ENCODE data around the gene SIM2.

Gene SIM2

GRCh38 chr21:36713746-36714145 is 14.8 kb downstream of the SIM2 start:
- DNase-seq (ENCODE audit: extremely low read depth in 1 of 2, low read depth in 1 of 2), result no peak

GRCh38 chr21:36716387-36716786 is 17.5 kb downstream of the SIM2 start:
- DNase-seq (ENCODE audit: extremely low read depth in 1 of 2, low read depth in 1 of 2), result no peak

DNA sequence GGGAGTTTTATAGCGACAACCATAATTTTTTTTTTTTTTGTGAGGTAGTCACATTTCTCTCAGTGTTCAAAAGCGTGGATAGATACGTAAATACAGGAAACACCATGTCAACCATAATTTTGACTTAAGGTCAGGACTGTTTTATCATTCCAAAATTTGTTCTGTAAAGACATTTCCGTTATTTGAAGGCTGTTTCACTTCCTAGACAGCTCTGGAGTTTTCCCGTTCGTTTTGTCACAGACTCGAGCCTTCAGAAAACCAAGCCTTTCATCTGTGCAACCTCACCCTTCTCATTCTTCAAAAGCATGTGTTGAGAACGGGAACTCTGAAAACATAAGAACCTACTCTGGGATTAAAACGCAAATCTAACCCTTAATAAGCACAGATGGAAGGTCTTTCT is 17.9 kb downstream of the SIM2 start:
- DNase-seq (ENCODE audit: extremely low read depth in 1 of 2, low read depth in 1 of 2), result no peak

DNA sequence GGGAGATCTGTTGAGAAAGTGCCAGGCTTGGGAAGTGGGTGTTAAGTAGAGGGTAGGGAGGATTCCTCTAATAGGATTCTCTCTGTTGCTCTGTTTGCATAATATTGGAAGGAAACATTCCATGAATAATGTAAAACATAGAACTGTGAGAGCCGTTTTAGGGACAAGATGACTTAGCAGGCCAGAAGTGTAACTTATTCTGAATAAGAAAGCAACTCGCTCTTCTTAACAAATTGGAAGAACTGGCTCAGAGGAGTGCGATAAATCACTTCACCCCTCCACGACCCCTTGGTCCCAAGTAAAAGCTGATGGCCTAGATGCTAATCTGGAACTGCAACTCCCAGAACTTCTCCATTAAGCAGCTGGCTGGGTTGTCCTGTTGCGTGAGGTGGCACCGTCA is 19.1 kb downstream of the SIM2 start:
- no peak for DNase-seq (ENCODE audit: extremely low read depth in 1 of 2, low read depth in 1 of 2)

- no peak for DNase-seq (ENCODE audit: extremely low read depth in 1 of 2, low read depth in 1 of 2)
Observed at GRCh38 chr21:36718951-36719501, 20.1 kb downstream of the SIM2 start.

DNA sequence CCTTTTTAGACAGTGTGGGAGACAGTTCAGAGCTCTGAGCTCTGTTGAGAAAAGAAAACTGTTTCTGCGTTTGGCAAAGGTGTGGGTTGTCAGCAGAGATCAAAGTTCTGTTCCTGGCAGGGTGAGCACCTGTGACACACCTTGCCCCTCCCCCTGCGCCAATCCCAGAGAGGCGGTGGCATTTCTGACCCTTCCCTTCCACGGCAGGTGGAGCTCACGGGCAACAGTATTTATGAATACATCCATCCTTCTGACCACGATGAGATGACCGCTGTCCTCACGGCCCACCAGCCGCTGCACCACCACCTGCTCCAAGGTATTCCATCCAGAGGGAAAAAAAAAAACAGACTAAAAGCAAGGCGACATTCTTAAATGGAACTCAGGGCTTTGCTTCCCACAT is 20.7 kb downstream of the SIM2 start:
- no peak for DNase-seq (ENCODE audit: extremely low read depth in 1 of 2, low read depth in 1 of 2)

GRCh38 chr21:36721817-36722216 is 22.9 kb downstream of the SIM2 start:
- no peak for DNase-seq (ENCODE audit: extremely low read depth in 1 of 2, low read depth in 1 of 2)

- no peak for DNase-seq (ENCODE audit: extremely low read depth in 1 of 2, low read depth in 1 of 2)
Observed at GRCh38 chr21:36722370-36723368, 23.8 kb downstream of the SIM2 start.

- no peak for DNase-seq (ENCODE audit: extremely low read depth in 1 of 2, low read depth in 1 of 2)
Observed at GRCh38 chr21:36723371-36723881, 24.5 kb downstream of the SIM2 start.

DNA sequence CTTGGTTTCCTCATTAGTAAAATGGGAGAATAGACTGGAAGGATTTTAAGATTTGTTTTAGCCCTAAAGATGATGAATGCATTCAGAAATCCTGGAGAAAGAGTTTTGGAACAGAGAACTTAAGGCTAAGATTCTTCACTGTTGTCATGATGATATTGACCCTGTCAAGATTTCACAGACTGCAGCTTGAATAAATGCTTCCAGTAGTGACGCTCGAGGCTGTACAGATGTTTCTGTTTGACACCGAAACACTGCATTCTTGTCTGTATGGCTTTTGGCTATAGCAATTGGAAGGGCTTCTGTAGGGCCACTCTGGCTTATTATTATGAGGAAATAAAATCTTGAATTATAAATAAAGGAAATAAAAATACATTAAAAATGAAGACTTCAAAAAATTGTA is 25.7 kb downstream of the SIM2 start:
- DNase-seq (ENCODE audit: extremely low read depth in 1 of 2, low read depth in 1 of 2), result no peak

- DNase-seq (ENCODE audit: extremely low read depth in 1 of 2, low read depth in 1 of 2), result no peak
Observed at GRCh38 chr21:36725793-36726386, 27.0 kb downstream of the SIM2 start.

- no peak for DNase-seq (ENCODE audit: extremely low read depth in 1 of 2, low read depth in 1 of 2)
Observed at GRCh38 chr21:36727866-36728265, 29.0 kb downstream of the SIM2 start.

DNA sequence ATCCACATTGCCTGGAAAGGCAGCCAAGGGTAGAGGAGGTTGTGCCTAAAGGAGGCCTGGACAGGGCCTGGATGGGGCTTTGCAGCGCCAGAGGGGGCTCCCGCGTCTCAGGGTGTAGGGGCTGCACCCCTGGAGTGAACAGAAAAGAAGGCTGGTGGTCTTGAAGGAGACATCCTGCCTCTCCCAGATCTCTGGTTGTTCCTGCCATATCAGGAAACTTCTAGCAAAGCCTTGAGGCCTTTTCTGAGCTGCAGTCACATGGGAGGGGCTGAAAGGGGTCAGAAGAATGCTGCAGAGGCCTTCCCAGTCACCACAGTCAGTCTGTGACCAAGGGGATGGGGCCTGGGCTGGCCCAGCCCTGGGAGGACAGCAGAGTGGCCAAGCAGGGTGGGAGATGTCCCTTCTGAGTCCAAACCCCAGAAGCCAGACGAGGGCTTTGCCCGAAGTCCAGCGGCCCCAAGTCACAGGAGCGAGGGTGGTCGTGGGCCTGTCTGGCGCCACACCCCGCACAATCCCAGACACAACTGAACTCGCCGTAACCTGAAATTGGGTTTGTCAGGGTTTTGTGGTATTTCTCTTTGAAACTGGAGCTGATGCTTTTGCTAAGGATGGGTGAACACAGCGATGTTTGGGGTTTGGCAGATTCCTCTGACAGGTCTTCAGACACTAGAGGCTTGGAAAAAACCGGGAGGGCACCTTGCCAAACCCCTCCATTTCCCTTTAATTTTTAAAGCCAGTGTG is 29.6 kb downstream of the SIM2 start:
- DNase-seq (ENCODE audit: extremely low read depth in 1 of 2, low read depth in 1 of 2), result no peak

DNA sequence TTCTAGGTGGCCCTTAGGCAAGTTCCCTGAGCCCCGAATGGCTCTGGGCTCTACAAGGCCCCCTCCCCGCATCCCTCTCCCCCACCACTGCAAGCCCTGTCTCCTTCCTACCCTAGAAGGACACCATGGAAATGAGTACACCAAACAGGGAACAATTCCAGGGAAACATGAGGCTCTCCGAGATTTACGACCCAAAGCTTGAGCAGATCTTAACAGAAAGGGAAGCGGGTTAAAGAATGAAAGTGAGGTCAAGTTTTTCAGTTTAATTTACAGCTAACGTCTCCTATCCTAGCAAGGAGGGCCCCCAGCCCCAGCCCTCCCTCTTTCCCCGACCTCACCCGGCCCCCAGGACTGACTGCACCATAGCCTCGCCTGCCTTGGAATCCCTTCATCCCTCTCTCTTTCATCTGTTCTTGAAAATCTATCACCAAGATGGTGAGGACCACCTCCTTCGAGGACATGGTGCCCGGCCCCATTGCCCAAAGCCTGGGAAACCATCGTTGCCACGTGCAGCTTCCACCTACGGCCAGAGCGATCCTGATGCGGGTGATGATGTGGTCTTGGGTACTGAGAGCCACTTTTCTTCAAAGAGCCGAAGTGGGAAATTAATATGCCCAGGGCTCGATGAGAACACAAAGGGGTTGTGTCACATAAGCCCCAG is 30.5 kb downstream of the SIM2 start:
- no peak for DNase-seq (ENCODE audit: extremely low read depth in 1 of 2, low read depth in 1 of 2)

DNA sequence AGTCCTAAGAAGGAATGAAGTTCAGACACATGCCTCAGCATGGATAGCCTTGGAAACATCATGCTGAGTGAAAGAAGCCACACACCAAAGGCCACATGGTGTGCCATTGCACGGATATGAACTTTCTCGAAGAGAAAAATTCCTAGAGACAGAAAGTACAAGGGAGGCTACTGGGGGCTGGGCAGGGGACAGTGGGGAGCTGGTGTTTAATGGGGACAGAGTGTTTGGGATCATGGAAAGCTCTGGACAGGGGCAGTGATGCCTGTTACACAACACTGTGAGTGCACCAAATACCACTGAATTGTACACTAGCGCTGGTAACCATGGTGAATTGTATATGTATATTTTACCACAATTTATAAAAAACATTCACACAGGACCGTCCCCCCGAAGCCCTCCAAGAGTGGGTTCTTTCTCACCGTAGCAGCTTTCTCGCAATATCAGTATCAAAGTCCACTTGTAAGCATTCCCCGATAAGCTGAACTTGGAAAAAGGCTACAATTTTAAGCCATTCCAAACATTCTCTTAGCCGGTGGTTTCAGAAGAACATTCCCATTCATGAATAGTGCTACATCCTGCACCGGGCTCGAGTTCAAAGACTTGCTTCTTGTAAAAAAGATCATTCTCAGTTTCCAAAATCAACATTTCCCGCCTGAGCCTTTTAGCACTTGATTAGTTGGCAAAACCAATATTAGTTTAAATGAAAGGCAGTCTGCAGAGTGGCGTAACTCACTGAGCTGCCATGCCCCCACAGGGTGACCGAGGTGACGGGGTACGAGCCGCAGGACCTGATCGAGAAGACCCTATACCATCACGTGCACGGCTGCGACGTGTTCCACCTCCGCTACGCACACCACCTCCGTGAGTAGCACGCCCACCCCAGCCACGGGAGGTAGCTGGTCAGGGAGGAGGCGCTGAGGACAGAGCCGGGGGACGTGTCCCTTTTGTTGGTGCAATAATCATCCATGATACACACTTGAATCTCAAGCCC is 31.7 kb downstream of the SIM2 start:
- DNase-seq (ENCODE audit: extremely low read depth in 1 of 2, low read depth in 1 of 2), result no peak

GRCh38 chr21:36732217-36732616 is 33.3 kb downstream of the SIM2 start:
- DNase-seq (ENCODE audit: extremely low read depth in 1 of 2, low read depth in 1 of 2), result no peak

DNA sequence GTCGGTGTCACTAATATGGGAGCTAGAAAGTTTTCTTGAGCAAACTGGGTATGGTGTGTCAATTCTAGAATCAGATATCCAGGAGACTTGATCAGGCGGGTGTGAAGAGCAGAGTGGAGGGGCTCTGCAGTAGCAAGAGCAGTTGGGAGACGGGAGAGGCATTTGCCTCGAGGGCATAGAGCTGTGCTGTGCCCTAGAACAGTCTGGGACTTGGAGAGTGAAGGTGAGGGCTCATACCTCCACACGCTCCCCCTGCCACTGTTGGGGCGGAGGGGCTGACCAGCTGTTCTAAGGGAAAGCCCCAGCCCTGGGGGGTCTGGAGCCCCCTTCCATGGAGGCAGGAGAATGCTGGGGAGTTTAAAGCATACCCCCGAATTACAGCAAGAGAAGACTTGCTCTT is 33.8 kb downstream of the SIM2 start:
- no peak for DNase-seq (ENCODE audit: extremely low read depth in 1 of 2, low read depth in 1 of 2)

DNA sequence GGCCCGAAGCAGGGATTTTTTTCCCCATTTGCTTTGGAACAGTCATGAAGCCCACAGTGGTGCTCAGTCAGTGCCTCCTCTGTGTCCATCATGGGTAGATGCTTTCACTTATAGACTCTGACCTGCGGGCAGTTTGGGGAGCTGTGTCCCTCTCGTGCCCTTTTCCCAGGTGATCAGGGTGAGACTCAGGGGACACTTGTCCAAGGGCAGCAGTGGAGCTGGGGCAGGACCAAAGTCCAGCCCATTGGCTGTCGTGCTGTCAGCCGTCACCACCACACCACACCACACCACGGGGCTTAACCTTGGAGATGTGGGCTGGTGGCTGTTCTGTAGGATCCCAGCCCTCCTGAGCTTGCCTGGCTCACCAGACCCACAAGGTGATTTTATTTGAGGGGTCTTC is 34.9 kb downstream of the SIM2 start:
- no peak for DNase-seq (ENCODE audit: extremely low read depth in 1 of 2, low read depth in 1 of 2)
